ENCODE data around the gene OR5M3. TPM values are rescaled to one million over a fixed set of nuclear protein-coding genes. Genes with fewer than 3 reads are reported as not detected.

OR5M3 gene
- total RNA-seq, result not detected in 2 replicates

DNA sequence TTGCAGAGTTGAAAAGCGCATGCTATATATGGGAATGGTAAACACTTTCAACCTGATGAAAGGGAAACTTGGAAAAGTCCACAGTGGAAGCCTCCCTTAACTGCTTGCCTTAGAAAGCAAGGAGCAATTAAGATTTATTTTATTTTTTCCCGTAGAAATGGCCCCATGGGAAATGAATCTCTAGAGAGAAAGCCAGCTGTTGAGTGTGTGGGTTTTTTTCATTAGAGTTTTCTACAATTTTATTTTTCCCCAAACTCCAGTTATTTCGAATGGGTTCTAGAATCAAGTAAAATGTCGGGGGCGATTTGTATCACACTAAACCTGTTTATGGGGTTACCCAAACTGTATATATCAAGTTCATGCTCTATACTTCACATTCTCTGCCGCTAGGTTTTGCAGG, at the start of gene OR5M3:
TSS of gene OR5M3 (minus strand) at position 101 of the 400 bp plus-strand sequence. CDS start 2,855 bp downstream, outside the sequence.

DNA sequence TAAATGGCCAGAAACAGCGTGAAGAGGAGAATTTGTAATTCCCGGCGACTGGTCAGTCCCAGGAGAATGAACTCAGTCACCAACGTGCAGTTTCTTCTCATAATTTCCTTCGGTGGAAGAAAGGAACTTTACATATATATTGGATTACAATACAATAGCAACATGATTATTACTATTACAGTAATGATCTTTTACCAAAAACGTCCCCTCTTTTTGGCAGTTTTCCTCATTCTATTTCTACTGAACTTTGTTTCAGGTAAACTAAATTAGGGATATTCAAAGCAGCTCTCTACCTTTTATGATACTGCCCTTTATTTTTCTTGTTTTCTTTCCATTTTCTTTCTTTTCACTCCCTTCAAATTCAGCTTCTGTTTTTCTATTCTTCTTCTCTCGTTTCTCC, 18.1 kb upstream of the OR5M3 start, which contains the start of gene OR5M8:
TSS of gene OR5M8 (minus strand) at position 101 of the 400 bp plus-strand sequence. CDS start at position 101, 0 bp downstream.

Other genes with a start within 250 kb of the OR5M3 start
- gene OR5T2, start 239.1 kb downstream of the OR5M3 start, total RNA-seq, result not detected in 2 replicates
- gene OR5T3, start 221.1 kb downstream of the OR5M3 start, total RNA-seq, result not detected in 2 replicates
- gene OR5T1, start 199.2 kb downstream of the OR5M3 start, total RNA-seq, result not detected in 2 replicates
- not detected in 2 replicates for gene OR8H1, start 181.1 kb downstream of the OR5M3 start, total RNA-seq
- not detected in 2 replicates for gene OR8K3, start 158.2 kb downstream of the OR5M3 start, total RNA-seq
- not detected in 2 replicates for gene OR8K1, start 127.3 kb downstream of the OR5M3 start, total RNA-seq
- gene OR8J1, start 119.1 kb downstream of the OR5M3 start, total RNA-seq, result not detected in 2 replicates
- not detected in 2 replicates for gene OR8U1, start 97.7 kb downstream of the OR5M3 start, total RNA-seq
- gene OR5AL1, start 60.7 kb downstream of the OR5M3 start, total RNA-seq, result not detected in 2 replicates
- not detected in 2 replicates for gene OR5M8, start 18.0 kb upstream of the OR5M3 start, total RNA-seq
- not detected in 2 replicates for gene OR5M11, start 69.9 kb upstream of the OR5M3 start, total RNA-seq
- gene OR5M10, start 104.4 kb upstream of the OR5M3 start, total RNA-seq, result not detected in 2 replicates
- not detected in 2 replicates for gene OR5M1, start 141.5 kb upstream of the OR5M3 start, total RNA-seq
- gene OR5AP2, start 169.1 kb upstream of the OR5M3 start, total RNA-seq, result not detected in 2 replicates
- not detected in 2 replicates for gene OR5AR1, start 190.3 kb upstream of the OR5M3 start, total RNA-seq
- not detected in 2 replicates for gene OR9G1, start 225.7 kb upstream of the OR5M3 start, total RNA-seq